ENCODE results near the gene GAB2.

GRCh38 chr11:78244080-78244479 lies 173.5 kb downstream of the GAB2 start:
- TF ChIP-seq CTCF (conservative IDR thresholded peaks at IDR 0.05; ENCODE audit: low read depth, low read length) (no peak), MAZ (IDR thresholded peaks at IDR 0.05; ENCODE audit: borderline replicate concordance, low read depth, low read length) (no peak), POLR2A (IDR thresholded peaks at IDR 0.05; ENCODE audit: low read depth, low read length) (no peak), RCOR1 (IDR thresholded peaks at IDR 0.05; ENCODE audit: insufficient replicate concordance, low read length) (no peak), USF2 (IDR thresholded peaks at IDR 0.05; ENCODE audit: low read depth, low read length) (no peak), RFX5 (IDR thresholded peaks at IDR 0.05; ENCODE audit: low read depth, low read length) (no peak), SMC3 (IDR thresholded peaks at IDR 0.05; ENCODE audit: low read depth, low read length) (no peak), MXI1 (IDR thresholded peaks at IDR 0.05; ENCODE audit: borderline replicate concordance, low read depth, low read length) (no peak), RAD21 (IDR thresholded peaks at IDR 0.05; ENCODE audit: low read length) (no peak)

All from IMR-90 (cell line).